GM21423 (cell line): ENCODE results near the gene FSTL4.
"Not testable (repeated sequence)": the region's sequence is repeated elsewhere in the genome, so short reads cannot be mapped to it uniquely, and the experiment has no call there.

Source experiments
- ATAC-seq: cut with Tn5 transposase; IDR thresholded peaks from one replicate; pipeline ENCODE4 v1.9.1; 2021; ENCODE audit warnings: mild to moderate bottlenecking, moderate library complexity; ENCODE audit not compliant: unreplicated experiment

FSTL4 gene

GRCh38 chr5:133459474-133460160 is 152.7 kb downstream of the FSTL4 start:
- no peak for ATAC-seq

GRCh38 chr5:133458435-133458834 is 153.9 kb downstream of the FSTL4 start:
- no peak for ATAC-seq

GRCh38 chr5:133457439-133458355 is 154.6 kb downstream of the FSTL4 start:
- ATAC-seq, result no peak

GRCh38 chr5:133456933-133457402 is 155.4 kb downstream of the FSTL4 start:
- no peak for ATAC-seq

- ATAC-seq, result no peak
Measured at GRCh38 chr5:133455676-133456075, 156.7 kb downstream of the FSTL4 start.

GRCh38 chr5:133454442-133454841 is 157.9 kb downstream of the FSTL4 start:
- no peak for ATAC-seq

- no peak for ATAC-seq
Measured at GRCh38 chr5:133453831-133454230, 158.5 kb downstream of the FSTL4 start.

GRCh38 chr5:133453084-133453780 is 159.1 kb downstream of the FSTL4 start:
- no peak for ATAC-seq

- ATAC-seq, result no peak
Measured at GRCh38 chr5:133451926-133452325, 160.4 kb downstream of the FSTL4 start.

- ATAC-seq, result no peak
Measured at GRCh38 chr5:133450286-133450685, 162.1 kb downstream of the FSTL4 start.

GRCh38 chr5:133449181-133449580 is 163.2 kb downstream of the FSTL4 start:
- no peak for ATAC-seq

GRCh38 chr5:133446440-133446839 is 165.9 kb downstream of the FSTL4 start:
- no peak for ATAC-seq

- no peak for ATAC-seq
Measured at GRCh38 chr5:133445744-133446143, 166.6 kb downstream of the FSTL4 start.

- ATAC-seq, result not testable (repeated sequence)
Measured at GRCh38 chr5:133445204-133445603, 167.1 kb downstream of the FSTL4 start.

GRCh38 chr5:133444711-133445110 is 167.6 kb downstream of the FSTL4 start:
- ATAC-seq, result no peak

GRCh38 chr5:133441166-133441815 is 171.1 kb downstream of the FSTL4 start:
- no peak for ATAC-seq

- ATAC-seq, result no peak
Measured at GRCh38 chr5:133440467-133441115, 171.8 kb downstream of the FSTL4 start.

- ATAC-seq, result no peak
Measured at GRCh38 chr5:133439859-133440258, 172.5 kb downstream of the FSTL4 start.

GRCh38 chr5:133438487-133438886 is 173.9 kb downstream of the FSTL4 start:
- ATAC-seq, result no peak

- no peak for ATAC-seq
Measured at GRCh38 chr5:133434336-133434735, 178.0 kb downstream of the FSTL4 start.
